Endothelial cell of umbilical vein (primary cell): ENCODE measurements around the gene MAP2K1.

ENCODE experiments used
- CTCF ChIP-seq, 2 donors: IDR thresholded peaks; 1 replicate in 1 of 2; 2 replicates in 1 of 2; pipeline ENCODE4 v1.5.1; 2011; ENCODE audit warnings: low read length in 2 of 2, mild to moderate bottlenecking in 2 of 2, moderate library complexity in 2 of 2, control low read depth in 1 of 2, inconsistent platforms in 1 of 2, low read depth in 1 of 2; ENCODE audit not compliant: insufficient read depth in 1 of 2; ENCODE audit errors: extremely low read depth in 1 of 2
- EZH2 ChIP-seq: IDR thresholded peaks from 2 replicates; pipeline ENCODE4 v1.6.1; 2012; ENCODE audit warnings: borderline replicate concordance, low read depth, mild to moderate bottlenecking, moderate library complexity, low read length, inconsistent platforms; ENCODE audit not compliant: severe bottlenecking
- FOS ChIP-seq: IDR thresholded peaks from 2 replicates; pipeline ENCODE4 v1.6.1; 2011; ENCODE audit warnings: mild to moderate bottlenecking, low read length, moderate library complexity, borderline replicate concordance; ENCODE audit not compliant: insufficient read depth
- JUN ChIP-seq: IDR thresholded peaks from 2 replicates; pipeline ENCODE4 v1.6.1; 2011; ENCODE audit warnings: borderline replicate concordance, low read depth; ENCODE audit not compliant: insufficient read length, insufficient read depth
- MAX ChIP-seq: IDR thresholded peaks from 2 replicates; pipeline ENCODE4 v1.6.1; 2011; ENCODE audit not compliant: insufficient read depth, insufficient read length
- MYC ChIP-seq: IDR thresholded peaks from one replicate; pipeline ENCODE4 v1.6.1; 2011; ENCODE audit warnings: mild to moderate bottlenecking, low read depth, low read length
- POLR2A ChIP-seq: IDR thresholded peaks from 2 replicates; pipeline ENCODE4 v1.6.1; 2012; ENCODE audit warnings: low read depth, mild to moderate bottlenecking, control low read depth, low read length
- POLR2AphosphoS5 ChIP-seq: IDR thresholded peaks from 2 replicates; pipeline ENCODE4 v1.6.1; 2012; ENCODE audit warnings: low read depth, mild to moderate bottlenecking, control low read depth, low read length, moderate library complexity; ENCODE audit not compliant: insufficient read depth

GRCh38 chr15:66515901-66516322 is 129.2 kb downstream of the MAP2K1 start:
- TF ChIP-seq CTCF (IDR thresholded peaks at IDR 0.05; ENCODE audit: extremely low read depth in 1 of 2, insufficient read depth in 1 of 2, low read depth in 1 of 2, low read length in 2 of 2) (no peak), FOS (peak; percentile 42), POLR2A (no peak), POLR2AphosphoS5 (peak; percentile 37), EZH2 (no peak), MYC (no peak), MAX (no peak), JUN (peak; percentile 52)
